Heart left ventricle (tissue), 16 donors: ENCODE measurements around the gene HLCS. TPM values are rescaled to one million over a fixed set of nuclear protein-coding genes. Genes with fewer than 3 reads are reported as not detected.

Source experiments
- ATAC-seq, 4 donors: fragments of 200-7000 bp; cut with Tn5 transposase; one replicate each; pipeline ENCODE4 v1.9.1; 2020 to 2022; ENCODE audit warnings: moderate library complexity in 4 of 4, mild to moderate bottlenecking in 3 of 4, moderate number of reproducible peaks in 1 of 4
- DNase-seq, 5 donors: peaks; one replicate each; pipeline ENCODE4 v3.0.0-alpha.2; 2020
- H3K27ac ChIP-seq, 12 donors: fragments of 200-600 bp; sonication (generic) in 4 of 12; one replicate each; pipeline versions ENCODE4 v1.5.0 to v1.8.0; 2016 to 2022; ENCODE audit warnings: mild to moderate bottlenecking in 2 of 12
- H3K27me3 ChIP-seq, 9 donors: fragments of 200-600 bp; sonication (generic) in 2 of 9; one replicate each; pipeline versions ENCODE4 v1.5.1 to v1.8.0; 2016 to 2022; ENCODE audit warnings: mild to moderate bottlenecking in 3 of 9
- H3K36me3 ChIP-seq, 9 donors: fragments of 200-600 bp; sonication (generic) in 2 of 9; one replicate each; pipeline versions ENCODE4 v1.5.0 to v1.8.0; 2018 to 2022; ENCODE audit warnings: mild to moderate bottlenecking in 2 of 9
- H3K4me1 ChIP-seq, 12 donors: fragments of 200-600 bp; sonication (generic) in 4 of 12; one replicate each; pipeline versions ENCODE4 v1.5.0 to v1.8.0; 2016 to 2022; ENCODE audit warnings: mild to moderate bottlenecking in 3 of 12
- H3K4me3 ChIP-seq, 12 donors: fragments of 200-600 bp; sonication (generic) in 4 of 12; one replicate each; pipeline versions ENCODE4 v1.5.0 to v1.8.0; 2017 to 2022; ENCODE audit warnings: mild to moderate bottlenecking in 9 of 12, moderate library complexity in 4 of 12
- H3K9me3 ChIP-seq, 12 donors: fragments of 200-600 bp; sonication (generic) in 4 of 12; one replicate each; pipeline versions ENCODE4 v1.5.0 to v1.8.0; 2016 to 2022; ENCODE audit warnings: mild to moderate bottlenecking in 1 of 12
- CTCF ChIP-seq, 12 donors: fragments of 200-600 bp; sonication (generic) in 4 of 12; IDR thresholded peaks; one replicate each; pipeline versions ENCODE4 v1.5.0 to v1.8.0; 2018 to 2022; ENCODE audit warnings: antibody characterized with exemption in 12 of 12, mild to moderate bottlenecking in 5 of 12
- POLR2A ChIP-seq, 2 donors: fragments of 450-650 bp; IDR thresholded peaks; one replicate each; pipeline ENCODE4 v1.6.1; 2017; ENCODE audit warnings: antibody characterized with exemption in 2 of 2, mild to moderate bottlenecking in 2 of 2, moderate library complexity in 2 of 2
- WGBS, 4 donors: extraction: QIAGEN DNeasy Blood & Tissue Kit in 2 of 4; methylation state at CpG; one replicate each; pipeline versions ENCODE4 v1.1.5 to v1.1.7; 2013 to 2018; 5-methylcytosine and 5-hydroxymethylcytosine counted together
- intact Hi-C, 10 donors: fragments of 100-400 bp; cut with DNase I; formaldehyde crosslinking; loops; one replicate each; pipeline versions ENCODE4 v1.11.1 to v1.14.2; 2022
- polyA plus RNA-seq, 2 donors: library from polyadenylated mRNA; stranded (reverse); fragments of 200-250 nt; gene quantifications; one replicate each; pipeline ENCODE4 v1.2.3, GENCODE V29; 2013
- total RNA-seq, 9 donors: library from RNA; depleted of rRNA in 2 of 9; stranded (reverse); fragments of >200 nt in 2 of 9; fragmentation: NEBNext Ultra II Directional in 3 of 9; extraction: Animal tissue kit (Norgen Biotek cat#: 25700) in 3 of 9; gene quantifications; one replicate each; pipeline versions ENCODE4 v1.1.0 to v1.2.4, GENCODE V29; 2016 to 2023
- donor health status: ischemic (EF 13 %, LVEDD 7.1; RV severe dilation, severe dysfunction).
- donor health status: healthy with polysubstance abuse.
- donor health status: DM: no; HTN: yes; CAD: no.
- donor health status: DM: no; HTN: no; CAD: no.
- donor health status: ischemic (EF 25% LVEDD 6.9; RV normal size, moderate dysfunction).
- donor health status: ischemic (EF 25% LVEDD 5.7; RV mildly dilated, moderate dysfunction).
- donor health status: healthy.
- donor health status: DM: yes; HTN: yes; CAD: no.
- donor health status: ischemic (EF 35%, LVEDD 5.7; RV mildly dilated, moderate dysfunction).
- donor health status: nonischemic (EF 11% LVEDD 7.7; RV severe dilation, severe dysfunction).
- donor health status: DM: yes; HTN: yes; CAD: no.
- donor health status: PGD.
- donor health status: ischemic (EF 29% LVEDD 5.4; RV normal size, mild dysfunction).
- donor health status: nonischemic (EF 23%, LVEDD 6.1; RV moderate dilation, normal function).

Gene HLCS
- total and polyA plus RNA-seq, 11 donors: 1.8 to 15.2 (median 6.2) TPM

DNA sequence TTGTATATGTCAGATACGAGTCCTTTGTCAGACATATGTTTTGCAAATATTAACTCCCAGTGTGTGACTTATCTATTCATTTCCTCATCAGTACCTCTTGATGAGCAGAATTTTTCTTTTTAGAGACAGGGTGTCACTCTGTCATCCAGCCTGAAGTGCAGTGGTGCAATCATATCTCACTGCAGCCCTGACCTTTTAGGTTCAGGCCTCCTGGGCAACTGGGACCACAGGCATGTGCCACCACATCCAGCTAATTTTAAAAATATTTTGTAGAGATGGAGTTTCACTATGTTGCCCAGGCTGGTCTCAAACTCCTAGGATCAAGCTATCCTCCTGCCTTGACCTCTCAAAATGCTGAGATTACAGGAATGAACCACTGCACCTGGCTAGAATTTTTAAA is 93.0 kb downstream of the HLCS start:
- DNase-seq: no peak
- no peaks in the 10 kb centered on the region for H3K4me1 ChIP-seq
- 92 to 100% (median 96%) methylated on average over 1 of the region's 1 CpG for WGBS, 4 donors
- peaks cover 0 to 10% (median 0%) of the 10 kb centered on the region in 12 donors for H3K9me3 ChIP-seq
- H3K27ac ChIP-seq: no peak overlapping the region
- H3K4me3 ChIP-seq: no peak overlapping the region
- no peak for TF ChIP-seq CTCF (IDR thresholded peaks at IDR 0.05)
- no peak for TF ChIP-seq POLR2A (IDR thresholded peaks at IDR 0.05)
- H3K27me3 ChIP-seq: no peaks in the 10 kb centered on the region
- no peaks in the 10 kb centered on the region for H3K36me3 ChIP-seq
- intact Hi-C loops: no loop called here
- no peak for ATAC-seq

DNA sequence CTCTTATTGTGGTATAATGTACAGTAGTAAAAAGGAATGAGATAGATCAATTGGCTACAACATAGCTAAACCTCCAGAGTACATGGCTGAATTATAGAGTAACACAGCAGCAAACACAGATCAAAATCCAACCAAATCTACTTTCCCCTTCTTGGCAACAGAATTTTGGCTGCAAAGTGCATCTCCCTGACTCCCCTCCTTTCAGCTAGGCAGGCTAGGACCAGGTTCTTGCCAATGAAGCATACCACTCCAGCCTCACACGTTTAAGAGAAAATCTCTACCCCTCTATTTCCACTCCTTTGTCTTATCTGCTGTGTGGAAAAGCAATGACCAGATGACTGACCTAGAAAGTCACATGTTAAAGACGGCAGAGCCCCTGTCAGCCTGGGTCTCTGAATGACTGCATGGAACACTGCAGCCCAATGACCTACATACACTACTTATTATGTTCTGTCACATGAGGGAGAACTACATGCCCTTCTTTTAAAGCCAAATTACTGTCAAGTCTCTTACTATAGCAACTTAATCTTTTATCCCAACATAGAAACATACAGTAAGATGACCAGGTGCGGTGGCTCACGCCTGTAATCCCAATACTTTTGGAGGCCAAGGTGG is 99.1 kb downstream of the HLCS start:
- intact Hi-C loops: no loop called here
- no peaks in the 10 kb centered on the region for H3K9me3 ChIP-seq
- H3K4me1 ChIP-seq: peaks cover 0 to 9% (median 0%) of the 10 kb centered on the region in 12 donors
- ATAC-seq: no peak
- TF ChIP-seq CTCF (IDR thresholded peaks at IDR 0.05) (no peak), POLR2A (IDR thresholded peaks at IDR 0.05) (no peak)
- H3K27ac ChIP-seq: no peak overlapping the region
- no peak for DNase-seq
- no peak overlapping the region for H3K4me3 ChIP-seq
- WGBS, 4 donors: 56 to 65% (median 64%) methylated on average over 4 of the region's 4 CpGs
- no peaks in the 10 kb centered on the region for H3K27me3 ChIP-seq
- no peaks in the 10 kb centered on the region for H3K36me3 ChIP-seq

DNA sequence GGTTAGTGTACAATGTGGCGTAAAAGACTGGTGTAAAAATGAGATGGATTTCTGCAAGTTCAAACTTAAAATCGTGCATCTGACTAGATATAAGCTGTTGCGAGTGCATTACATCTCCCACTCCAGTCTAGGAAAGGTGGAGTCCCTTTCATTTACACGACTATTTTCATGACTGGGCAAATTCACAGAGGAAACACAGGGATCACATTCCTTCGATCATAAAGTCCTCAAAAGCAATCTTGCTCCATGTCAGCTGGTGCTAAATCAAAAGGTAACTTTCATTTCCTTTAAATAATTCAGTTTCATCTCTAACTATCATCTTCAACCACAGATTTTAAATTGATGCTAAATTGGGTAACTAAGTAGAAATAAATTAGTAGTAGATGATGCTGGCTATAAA is 100.0 kb downstream of the HLCS start:
- intact Hi-C loops: no loop called here
- WGBS, 4 donors: 78 to 87% (median 83%) methylated on average over 5 of the region's 5 CpGs
- no peak for DNase-seq
- Histone ChIP-seq H3K9me3 (no peaks in the 10 kb centered on the region), H3K36me3 (no peaks in the 10 kb centered on the region), H3K4me1 (peaks cover 0 to 9% (median 0%) of the 10 kb centered on the region in 12 donors), H3K4me3 (no peak overlapping the region), H3K27ac (no peak overlapping the region), H3K27me3 (no peaks in the 10 kb centered on the region)
- TF ChIP-seq POLR2A (IDR thresholded peaks at IDR 0.05): no peak
- no peak for ATAC-seq

DNA sequence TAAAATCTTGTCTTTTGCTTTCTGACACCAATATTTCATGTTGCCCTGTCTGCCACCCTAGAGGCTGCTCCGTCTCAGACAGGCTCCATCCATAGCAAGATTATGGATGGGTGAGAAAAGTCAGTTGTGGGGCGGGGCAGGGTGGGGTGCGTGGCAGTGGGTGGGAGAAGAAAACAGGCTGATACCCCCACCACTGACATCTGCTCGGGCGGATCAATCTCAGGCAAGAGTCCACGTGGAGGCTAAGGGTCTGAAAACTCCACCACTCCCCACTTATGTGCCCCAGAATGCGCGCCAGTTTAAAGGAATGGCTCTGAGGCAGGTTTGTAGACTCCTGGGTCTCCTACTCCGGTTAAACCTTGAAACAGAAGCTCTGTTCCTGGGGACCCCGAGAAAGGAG is 101.5 kb downstream of the HLCS start:
- no peak for DNase-seq
- no peaks in the 10 kb centered on the region for H3K36me3 ChIP-seq
- no peak overlapping the region for H3K27ac ChIP-seq
- H3K4me3 ChIP-seq: no peak overlapping the region
- no peaks in the 10 kb centered on the region for H3K27me3 ChIP-seq
- H3K9me3 ChIP-seq: no peaks in the 10 kb centered on the region
- intact Hi-C loops: no loop called here
- TF ChIP-seq CTCF (IDR thresholded peaks at IDR 0.05) (no peak), POLR2A (IDR thresholded peaks at IDR 0.05) (no peak)
- WGBS, 4 donors: 93 to 98% (median 94%) methylated on average over 10 of the region's 10 CpGs
- no peak for ATAC-seq
- peaks cover 0 to 21% (median 7%) of the 10 kb centered on the region in 12 donors for H3K4me1 ChIP-seq

DNA sequence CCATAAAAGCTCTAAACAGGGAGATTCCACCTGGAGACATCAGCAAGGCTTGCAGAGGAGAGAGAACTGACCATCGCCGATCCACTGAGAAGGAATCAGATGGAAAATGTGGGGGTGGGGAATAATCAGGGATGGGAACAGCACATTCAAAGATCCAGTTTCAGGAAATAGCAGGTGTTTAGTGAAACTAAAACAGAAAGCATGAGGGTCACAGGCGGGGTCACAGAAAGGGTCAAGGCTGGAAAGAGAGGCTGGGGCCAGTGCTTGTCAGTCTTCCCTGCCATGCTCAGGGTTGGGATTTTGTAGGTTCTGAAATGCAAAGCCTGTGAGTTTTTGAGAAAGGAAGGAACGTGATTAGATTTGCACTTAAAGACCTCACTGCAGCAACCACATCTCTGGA is 103.2 kb downstream of the HLCS start:
- ATAC-seq: no peak
- intact Hi-C loops: no loop called here

More for the DNA sequence above, 103.2 kb downstream of the HLCS start:
- H3K36me3 ChIP-seq: no peaks in the 10 kb centered on the region
- H3K27ac ChIP-seq: no peak overlapping the region
- no peaks in the 10 kb centered on the region for H3K9me3 ChIP-seq
- H3K27me3 ChIP-seq: no peaks in the 10 kb centered on the region
- TF ChIP-seq POLR2A (IDR thresholded peaks at IDR 0.05) (no peak), CTCF (IDR thresholded peaks at IDR 0.05) (no peak)
- H3K4me3 ChIP-seq: no peak overlapping the region
- 88 to 98% (median 96%) methylated on average over 4 of the region's 4 CpGs for WGBS, 4 donors
- peaks cover 0 to 21% (median 7%) of the 10 kb centered on the region in 12 donors for H3K4me1 ChIP-seq
- no peak for DNase-seq
